SKM-1 treated with dmso at 0.1 percent for 144 hours (cell line): ENCODE measurements around the gene SLC35F1.

Experiments
- DNase-seq: peaks from one replicate; lab custom pipeline; 2025; ENCODE audit not compliant: unreplicated experiment; lab: John Stamatoyannopoulos, UW

SLC35F1 gene

DNA sequence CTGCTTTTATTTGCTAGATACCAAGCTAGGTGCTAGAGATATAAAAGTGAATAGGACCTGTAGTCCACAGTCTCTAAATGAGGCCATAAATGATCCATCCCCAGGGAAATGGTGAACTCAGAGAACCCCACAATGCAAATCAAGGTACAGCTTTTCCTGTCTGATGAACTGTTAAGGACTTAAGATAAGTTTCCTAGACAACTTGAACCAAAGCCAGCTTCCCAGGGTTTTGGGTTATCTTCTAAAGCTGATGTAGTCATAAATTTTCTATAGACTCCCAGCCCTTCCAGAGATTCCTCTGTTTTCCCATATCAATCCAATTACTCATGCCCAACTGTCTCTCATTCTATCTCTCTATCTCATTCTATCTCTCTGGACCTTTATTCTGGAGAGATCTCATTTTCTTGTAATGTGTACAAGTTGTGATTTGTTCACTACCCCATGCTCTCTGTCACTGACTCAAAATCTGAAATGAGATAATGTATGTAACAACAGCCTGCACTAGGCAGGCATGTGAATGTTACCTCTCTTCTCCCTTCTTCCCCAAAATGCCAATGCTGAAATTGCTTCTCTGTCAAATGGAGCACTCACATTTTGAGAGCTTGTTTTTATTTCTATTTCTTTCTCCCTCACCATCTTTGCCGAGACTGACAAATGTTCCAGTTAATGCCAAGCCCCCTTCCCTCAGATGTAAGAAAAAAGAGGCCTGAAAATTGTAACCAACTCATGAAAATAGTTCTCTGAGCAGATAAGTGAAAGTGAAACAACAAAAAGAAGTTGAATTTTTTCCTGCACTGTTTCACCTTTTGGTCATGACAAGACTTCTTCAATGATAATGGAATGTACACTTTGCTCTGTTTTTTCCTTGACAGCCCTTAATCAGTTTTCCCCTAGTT, 279.9 kb downstream of the SLC35F1 start:
- no peak for DNase-seq

DNA sequence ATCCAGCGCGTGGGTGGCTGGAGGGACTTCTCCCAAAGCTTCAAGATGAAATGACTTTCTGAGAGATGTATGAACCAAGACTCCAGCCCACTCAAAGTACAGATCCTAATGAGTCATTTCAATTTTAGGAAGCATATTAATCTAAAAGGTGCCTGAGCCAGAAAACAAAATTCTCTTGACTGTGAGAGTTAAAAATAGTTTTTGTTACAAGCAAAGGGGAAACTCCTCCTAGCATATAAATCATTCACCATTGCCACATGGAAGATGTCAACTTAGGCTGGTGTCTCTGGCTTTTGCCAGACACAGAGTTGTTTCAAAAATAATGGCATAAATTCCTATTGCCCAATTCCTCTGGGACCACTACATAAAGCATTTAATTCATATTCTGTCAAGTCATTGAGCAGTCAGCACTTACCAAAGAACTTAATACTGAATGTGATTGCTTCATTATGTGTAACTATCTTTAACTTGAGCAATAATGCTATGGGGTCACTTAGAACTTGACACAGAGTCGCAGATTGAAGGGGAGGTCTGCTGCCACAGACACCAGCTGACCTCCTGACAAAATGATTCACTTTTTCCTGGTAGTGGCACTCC, 280.6 kb downstream of the SLC35F1 start:
- DNase-seq = no peak

DNA sequence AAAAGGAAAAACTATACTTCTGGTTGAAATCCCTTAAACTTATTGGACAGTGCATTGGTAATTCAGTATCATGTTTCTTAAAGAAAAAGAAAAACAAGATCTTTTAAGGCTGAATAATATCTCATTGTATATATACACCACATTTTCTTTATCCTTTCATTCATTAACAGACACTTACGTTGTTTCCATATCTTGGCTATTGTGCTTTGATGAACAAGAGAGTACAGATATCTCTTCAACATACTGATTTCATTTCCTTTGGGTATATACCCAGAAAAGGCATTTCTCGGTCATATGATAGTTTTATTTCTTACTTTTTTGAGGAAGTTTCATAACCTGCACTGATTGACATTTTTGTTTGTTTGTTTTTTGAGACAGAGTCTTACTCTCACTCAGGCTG, 281.5 kb downstream of the SLC35F1 start:
- no peak for DNase-seq

DNA sequence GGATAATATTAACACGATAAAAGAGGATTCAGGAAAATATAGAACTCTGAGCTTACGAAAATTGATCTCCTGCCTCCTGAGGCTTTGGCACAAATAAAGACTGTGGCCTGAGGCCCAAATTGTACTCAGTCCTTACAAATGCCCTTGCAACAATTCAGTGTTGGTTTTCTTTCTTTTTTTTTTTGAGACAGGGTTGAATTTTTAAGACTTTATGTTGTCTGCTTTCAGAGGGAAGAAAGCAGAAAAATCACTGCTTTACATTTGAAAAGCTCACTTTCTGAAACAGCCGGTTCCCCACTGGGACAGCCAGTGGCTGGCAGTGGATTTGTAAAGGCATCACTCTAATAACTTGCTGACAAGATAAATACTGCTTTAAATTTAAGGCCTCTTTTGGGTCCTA, 290.5 kb downstream of the SLC35F1 start:
- DNase-seq = no peak

DNA sequence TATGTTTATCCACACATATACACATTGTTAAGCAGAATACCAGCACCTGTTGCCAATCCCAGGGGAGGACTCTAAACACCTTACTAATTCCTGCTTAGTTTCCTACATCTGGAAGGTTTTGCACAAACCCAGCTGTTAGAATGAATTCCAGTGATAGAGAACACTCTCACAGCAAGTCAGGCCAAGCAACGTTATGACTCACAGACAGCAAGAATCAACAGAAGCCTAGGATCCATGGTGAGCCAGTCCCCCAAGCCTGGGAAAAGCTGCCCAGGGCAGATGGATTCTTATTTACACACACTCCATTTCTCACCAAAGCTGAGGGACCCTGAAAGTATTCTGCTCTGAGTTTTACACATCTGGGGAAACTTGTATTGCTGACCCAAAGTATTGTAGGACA, 291.7 kb downstream of the SLC35F1 start:
- no peak for DNase-seq

DNA sequence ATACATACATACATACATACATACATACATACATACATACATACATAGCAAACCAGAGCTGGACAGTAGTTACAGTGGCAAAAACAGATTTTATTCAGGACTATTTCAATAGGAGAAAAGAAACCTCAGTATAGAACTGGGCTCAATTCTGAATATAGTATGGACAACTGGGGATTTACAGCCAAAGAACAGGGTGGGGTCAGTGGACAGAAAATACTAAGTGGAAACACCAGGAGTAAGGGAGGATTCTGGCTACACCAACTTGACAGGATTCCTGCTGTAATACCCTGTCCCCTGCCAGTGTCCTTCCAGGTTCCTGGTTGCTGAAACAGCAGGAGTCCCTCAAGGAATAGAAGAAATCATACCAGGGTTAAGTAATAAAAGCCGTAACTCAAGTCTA, 293.1 kb downstream of the SLC35F1 start:
- DNase-seq = no peak

DNA sequence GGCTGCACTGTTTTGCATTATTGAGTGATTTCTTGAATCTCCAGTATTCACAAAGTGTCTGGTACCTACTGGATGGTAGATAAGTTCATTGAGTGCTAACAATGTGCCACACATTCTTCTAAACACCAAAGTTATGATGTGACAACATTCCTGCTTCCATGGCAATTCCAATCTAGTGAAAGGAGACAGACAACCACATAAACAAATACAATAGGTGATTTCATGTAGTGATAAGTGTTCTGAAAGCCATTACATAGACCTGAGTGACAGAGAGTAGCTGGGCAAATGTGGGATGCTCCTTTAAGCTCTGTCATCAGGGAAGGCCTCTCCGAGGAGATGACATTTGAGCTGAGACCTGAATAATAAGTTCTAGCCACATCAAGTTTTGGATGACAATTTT, 295.5 kb downstream of the SLC35F1 start:
- no peak for DNase-seq

DNA sequence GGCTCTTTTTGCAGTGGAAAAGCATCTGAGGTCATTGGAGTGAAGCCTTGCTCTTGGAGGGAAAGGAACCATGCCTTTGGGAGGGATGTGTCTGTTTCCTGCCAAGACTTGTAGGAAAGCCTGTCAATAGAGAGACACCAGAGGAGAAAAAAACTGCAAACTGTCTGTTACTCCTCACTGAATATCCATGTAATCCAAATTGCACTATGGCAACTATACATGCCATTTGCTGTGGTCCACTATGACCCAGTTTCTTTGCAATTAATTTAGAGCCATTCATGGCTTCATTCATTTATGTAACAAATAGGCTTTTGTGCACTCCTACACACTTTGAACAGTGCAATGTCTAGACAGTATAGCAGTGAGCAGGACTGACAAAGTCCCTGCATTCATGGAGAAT, 296.5 kb downstream of the SLC35F1 start:
- no peak for DNase-seq

DNA sequence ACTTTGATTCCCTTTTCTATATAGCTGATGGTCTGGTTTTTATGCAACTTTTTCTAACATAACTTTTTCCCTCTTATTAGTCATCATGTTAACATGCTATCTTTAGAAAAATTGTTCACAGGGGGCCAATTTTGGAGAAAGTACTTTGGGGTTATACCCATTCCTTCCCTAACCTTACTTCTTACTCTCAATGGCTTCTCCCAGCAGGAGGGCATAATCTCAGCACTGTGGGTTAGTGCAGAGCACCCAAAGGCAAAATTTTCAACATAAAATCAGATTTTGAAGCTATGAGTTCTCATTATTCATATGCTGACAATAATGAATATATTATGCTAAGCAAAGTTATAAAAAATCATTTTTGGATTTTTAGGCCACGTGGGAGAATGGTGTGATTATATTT, 299.2 kb downstream of the SLC35F1 start:
- DNase-seq = no peak

DNA sequence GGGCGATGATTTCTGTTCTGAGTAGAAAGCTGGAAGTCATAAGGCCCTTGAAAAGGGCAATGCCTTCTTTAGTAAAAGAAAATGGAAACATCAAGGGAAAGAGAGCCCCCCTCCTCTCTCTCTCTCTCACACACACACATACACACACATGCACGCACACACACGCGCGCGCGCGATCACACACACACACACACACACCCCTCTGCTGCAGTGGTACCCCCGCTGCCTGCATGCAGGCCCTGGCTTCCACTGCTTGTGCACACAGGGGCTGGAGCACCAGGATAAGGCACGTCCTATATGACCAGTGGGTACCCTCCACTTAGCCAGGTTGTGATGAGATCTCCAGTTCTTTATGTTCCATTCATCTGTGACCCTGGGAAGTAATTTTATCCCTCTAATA, 300.9 kb downstream of the SLC35F1 start:
- DNase-seq = no peak

DNA sequence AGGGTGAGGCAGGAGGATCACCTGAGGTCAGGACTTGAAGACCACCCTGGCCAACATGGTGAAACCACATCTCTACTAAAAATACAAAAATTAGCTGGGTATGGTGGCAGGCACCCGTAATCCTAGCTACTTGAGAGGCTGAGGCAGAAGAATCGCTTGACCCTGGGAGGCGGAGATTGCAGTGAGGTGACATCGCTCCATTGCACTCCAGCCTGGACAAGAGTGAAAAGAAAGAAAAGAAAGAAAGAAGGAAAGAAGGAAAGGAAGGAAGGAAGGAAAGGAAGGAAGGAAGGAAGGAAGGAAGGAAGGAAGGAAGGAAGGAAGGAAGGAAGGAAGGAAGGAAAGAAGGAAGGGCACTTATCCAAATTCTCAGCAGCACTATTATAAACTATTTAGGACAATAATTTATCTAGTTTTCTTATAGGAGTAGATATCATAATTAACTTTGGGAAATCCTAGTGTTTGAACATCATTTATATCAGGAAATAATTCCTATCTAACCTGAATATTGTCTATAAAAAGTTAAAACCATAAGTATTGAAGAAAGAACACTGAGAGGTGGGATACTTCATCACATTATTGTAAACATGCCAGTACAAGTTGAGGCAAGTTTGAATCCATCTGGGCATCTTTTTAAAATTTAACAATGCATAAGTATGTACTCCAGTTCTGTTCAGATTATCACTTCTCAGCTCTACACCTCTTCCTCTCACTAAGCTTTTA, 305.5 kb downstream of the SLC35F1 start:
- DNase-seq = no peak

DNA sequence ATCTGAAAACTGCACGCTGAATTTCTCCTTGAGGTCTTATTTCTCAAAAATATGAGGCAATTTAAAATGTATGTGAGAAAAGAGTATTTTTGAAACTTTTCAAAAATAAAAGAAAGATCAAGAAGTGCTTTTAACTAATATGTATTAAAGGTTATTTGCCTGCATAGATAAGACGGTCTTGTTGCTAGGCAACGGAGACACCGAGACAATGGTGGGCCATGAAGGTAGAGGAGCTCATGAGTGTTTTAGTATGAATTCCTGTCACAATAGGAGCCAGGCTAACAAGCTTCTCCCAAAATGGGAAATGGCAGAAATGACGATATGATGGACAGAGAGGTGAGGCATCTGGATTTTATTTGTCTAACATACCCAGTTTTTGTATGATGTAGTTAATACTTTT, 308.2 kb downstream of the SLC35F1 start:
- no peak for DNase-seq

DNA sequence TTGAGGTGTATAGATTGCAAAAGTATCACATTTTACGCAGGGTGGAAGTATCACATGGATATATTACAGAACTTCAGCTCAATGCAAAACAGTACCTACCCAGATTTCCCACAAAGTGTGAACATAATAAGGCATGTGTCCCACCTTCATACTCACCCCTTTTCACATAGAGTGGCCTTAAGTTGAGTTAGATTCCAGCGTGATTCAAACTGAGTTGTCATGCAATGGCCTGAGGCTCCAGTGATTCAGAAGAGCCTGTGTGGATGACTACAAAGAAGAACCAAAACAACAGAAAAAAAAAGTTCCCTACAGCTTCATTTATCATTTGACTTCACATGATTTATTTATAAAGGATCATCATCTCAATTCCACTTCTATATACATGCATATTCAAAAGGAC, 309.7 kb downstream of the SLC35F1 start:
- DNase-seq = no peak

DNA sequence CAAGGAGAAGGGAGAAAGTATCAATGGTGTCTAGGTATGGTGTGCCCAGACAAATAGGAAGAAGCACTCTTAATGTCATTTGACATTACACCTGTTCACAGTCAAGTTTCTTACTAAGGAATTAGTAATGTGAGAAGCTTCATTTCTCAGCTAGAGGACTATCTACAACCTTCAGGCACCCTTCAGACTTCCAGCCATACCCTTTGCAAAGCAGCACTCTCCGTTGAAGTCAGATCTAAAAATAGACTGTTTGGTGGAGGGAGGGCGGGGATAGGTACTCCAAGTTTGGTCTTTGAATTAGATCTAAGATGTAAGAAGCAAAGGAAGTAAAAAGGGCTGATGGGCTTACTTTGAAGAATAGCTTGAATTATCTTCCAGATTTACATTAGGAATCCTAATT, 311.1 kb downstream of the SLC35F1 start:
- DNase-seq = no peak

DNA sequence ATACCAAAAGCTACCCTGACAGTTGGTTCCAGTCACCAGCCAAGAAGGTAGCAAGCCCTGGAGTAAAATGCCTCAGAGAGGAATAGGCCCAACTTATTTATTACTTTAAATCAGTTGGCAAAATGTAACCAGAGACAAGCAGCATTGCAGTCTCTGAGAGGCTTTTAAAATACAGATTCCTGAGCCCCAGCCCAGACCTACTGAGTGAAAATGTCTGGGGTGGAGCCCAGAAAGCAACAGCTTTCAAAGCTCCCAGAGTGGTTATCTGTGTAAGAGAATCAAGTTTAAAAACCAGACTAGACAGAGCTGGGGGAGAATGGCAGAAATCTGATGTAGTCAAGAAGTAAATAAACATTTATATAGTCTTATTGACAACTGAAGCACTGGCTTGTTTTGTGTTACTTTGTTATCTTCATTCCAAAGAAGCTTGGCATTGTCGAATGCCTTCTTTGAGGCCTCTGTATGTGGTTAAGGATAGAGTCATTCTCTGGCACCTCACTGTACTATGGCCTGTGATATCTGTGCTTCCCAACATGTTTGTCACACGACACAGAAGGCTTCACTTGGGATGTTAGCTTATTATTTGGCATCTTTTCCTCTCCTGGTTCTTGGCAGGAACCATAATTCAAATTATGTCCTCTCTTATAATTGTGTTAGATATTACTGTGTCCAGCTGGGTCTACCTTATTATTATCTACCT, 313.5 kb downstream of the SLC35F1 start:
- no peak for DNase-seq

DNA sequence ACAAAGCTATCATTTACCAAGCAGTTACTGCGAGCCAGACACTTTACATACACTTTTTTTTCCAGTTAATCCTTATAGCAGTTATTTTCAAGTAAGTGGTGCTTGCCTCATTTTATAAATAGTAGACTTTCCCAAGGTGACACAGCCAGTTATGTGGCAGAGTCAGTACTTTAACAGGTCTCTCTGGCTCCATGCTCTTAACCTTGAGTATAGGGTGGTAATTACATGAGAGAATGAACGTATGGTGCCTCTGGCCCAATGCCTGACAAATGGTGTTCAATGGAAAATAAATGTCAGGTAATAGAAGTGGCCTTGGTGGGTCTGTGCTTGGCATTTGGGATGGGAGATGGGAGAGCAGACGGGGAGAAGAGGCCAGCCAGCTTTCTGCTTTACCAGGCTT, 316.3 kb downstream of the SLC35F1 start:
- DNase-seq = no peak

DNA sequence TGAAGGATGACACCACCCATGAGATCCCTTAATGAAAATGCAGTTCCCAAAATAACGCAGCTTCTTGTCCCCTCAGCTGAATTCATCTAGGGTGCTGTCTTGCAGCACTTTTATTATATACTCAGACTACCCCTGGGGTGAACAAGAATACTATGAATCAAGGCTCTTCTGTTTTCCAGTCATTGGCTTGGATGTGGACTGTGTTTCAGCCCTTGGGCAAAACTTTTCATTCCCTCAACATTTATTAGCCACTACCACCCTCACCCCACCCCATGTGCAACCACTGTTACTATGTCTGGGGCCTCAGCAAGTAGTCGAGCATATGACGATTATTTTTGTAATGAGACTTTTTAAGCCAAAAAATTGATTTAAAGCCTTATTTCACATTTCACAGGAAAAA, 321.8 kb downstream of the SLC35F1 start:
- DNase-seq = no peak

DNA sequence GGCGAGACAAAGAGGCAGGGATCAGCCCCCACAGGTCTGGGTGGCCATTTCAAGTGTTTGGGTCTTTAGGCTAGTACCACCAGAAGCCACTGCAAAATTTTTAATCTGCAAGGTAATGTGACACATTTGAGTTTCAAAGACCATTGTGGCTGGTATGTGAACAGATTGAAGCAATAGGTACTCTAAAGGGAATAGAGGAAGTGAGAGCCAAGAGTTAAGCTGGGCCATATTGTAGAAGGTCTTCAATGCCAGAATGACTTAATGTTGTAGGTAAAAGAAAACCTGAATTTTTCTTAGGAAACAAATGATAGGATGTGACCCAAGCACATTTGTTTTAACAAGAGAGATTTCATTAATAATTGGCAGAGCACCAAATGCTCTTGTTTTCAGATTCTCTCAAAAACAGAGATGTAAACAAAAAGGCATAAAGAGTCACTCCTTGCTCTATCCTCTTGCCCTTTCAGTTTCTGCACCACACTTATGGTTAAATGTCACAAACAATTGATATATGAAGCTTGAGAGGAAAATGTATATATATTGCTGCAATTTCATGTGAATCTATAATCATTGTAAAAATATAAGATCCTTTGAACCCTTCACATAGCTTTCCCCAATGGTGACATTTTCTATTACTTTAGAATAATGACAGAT, 333.9 kb downstream of the SLC35F1 start:
- DNase-seq = no peak

DNA sequence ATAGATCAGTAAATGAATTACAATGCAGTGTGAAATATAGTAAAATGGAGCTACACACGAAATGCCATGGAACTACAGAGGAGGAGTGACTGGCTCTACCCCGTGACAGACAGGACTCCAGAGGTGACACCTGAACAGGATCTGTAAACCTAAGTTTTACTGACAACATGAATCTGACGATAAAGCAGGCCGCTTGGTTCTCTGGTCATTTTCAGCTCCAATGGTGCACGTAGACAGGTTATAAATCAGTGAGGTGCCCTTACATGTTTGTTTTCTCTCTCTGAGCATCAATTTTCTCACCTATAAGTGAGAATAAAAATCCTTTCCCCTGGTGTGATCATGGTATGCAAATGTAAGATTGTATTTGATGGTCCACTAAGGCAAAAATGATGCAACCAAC, 339.3 kb downstream of the SLC35F1 start:
- no peak for DNase-seq

DNA sequence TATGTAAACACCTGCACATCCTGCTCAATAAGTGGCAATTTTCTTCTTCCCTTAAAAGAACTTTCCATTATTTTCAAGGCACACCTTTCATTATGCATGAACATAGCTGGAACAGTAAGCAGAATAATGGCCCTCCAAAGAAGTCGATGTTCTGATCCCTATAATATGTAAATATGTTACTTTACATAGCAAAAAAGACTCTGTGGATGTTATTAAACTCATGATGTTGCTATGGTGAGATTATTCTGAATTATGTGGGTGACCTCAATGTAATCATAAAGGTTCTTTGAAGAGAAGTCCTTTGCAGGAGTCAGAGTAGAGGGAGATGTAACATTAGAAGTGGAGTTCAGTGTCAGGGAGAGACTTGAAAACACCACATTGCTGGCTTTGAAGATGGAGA, 341.1 kb downstream of the SLC35F1 start:
- DNase-seq = no peak

DNA sequence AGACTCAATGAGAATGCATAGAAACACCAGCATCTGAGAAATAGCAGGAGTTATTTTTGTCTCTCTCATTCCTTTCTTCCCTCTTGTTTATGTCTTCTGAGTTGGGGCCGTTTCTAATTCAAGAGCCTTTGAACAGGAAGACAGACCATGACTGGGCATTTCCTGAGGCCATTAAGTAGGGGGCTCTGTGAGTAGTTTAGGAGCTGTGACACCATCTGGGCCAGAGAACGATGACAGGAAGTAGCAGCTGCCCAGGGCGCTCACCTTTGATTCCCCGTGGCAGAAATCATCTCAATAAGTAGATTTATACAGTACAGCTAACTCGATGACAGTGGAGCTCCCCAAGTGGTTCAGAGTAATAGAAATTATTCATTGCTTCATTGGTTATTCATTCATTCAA, 342.6 kb downstream of the SLC35F1 start:
- no peak for DNase-seq
